OCI-LY7 (cell line): Measurements from ENCODE around the gene TBC1D17. TPM values are rescaled to one million over a fixed set of nuclear protein-coding genes. Genes with fewer than 3 reads are reported as not detected.

ENCODE experiments used
- BruUV-seq: library from RNA; stranded (reverse); fragments of 400-500 nt; replicated peaks from 2 replicates; lab custom pipeline; 2021; lab: Mats Ljungman, UMichigan
- CTCF ChIA-PET: fragments of 300-600 bp; sonication (Branson Sonifier 250); formaldehyde crosslinking; loops from one replicate; lab custom pipeline; 2022; ENCODE audit warnings: antibody characterized with exemption; ENCODE audit not compliant: unreplicated experiment; lab: Charles Lee
- POLR2A ChIA-PET: fragments of 300-600 bp; sonication (Branson Sonifier 250); formaldehyde crosslinking; loops from one replicate; lab custom pipeline; 2022; ENCODE audit warnings: antibody characterized with exemption; lab: Charles Lee
- DNase-seq: peaks from one replicate; pipeline ENCODE4 v3.0.0-alpha.2; 2015; ENCODE audit warnings: low spot score
- H2AFZ ChIP-seq: fragments of 200-600 bp; sonication (generic), shearing (Covaris generic); 2 replicates; pipeline ENCODE4 v1.6.1; 2014; ENCODE audit warnings: mild to moderate bottlenecking, antibody characterized with exemption, low read length, moderate library complexity
- H3K27ac ChIP-seq: fragments of 200-600 bp; sonication (generic); 2 replicates; pipeline ENCODE4 v1.5.1; 2014; ENCODE audit warnings: mixed run types, low read depth, mild to moderate bottlenecking, moderate library complexity, low read length, inconsistent platforms; ENCODE audit not compliant: poor library complexity, severe bottlenecking
- H3K36me3 ChIP-seq: fragments of 200-600 bp; sonication (generic); 2 replicates; pipeline ENCODE4 v1.6.1; 2014; ENCODE audit warnings: mild to moderate bottlenecking, antibody characterized with exemption, low read length, moderate library complexity, mixed read lengths; ENCODE audit not compliant: insufficient read depth
- H3K4me1 ChIP-seq: fragments of 200-600 bp; sonication (generic); 2 replicates; pipeline ENCODE4 v1.5.1; 2014; ENCODE audit warnings: mild to moderate bottlenecking, low read length; ENCODE audit not compliant: insufficient read depth, poor library complexity, severe bottlenecking
- H3K4me2 ChIP-seq: fragments of 200-600 bp; sonication (generic); 2 replicates; pipeline ENCODE4 v1.6.1; 2014; ENCODE audit warnings: mild to moderate bottlenecking, low read length
- H3K4me3 ChIP-seq: fragments of 200-600 bp; sonication (generic); 2 replicates; pipeline ENCODE4 v1.5.1; 2014; ENCODE audit warnings: mild to moderate bottlenecking, low read depth, low read length; ENCODE audit not compliant: poor library complexity, severe bottlenecking
- H3K79me2 ChIP-seq: fragments of 200-600 bp; sonication (generic); 2 replicates; pipeline ENCODE4 v1.6.1; 2016; ENCODE audit warnings: low read depth, mild to moderate bottlenecking, low read length, moderate library complexity, mixed read lengths; ENCODE audit not compliant: insufficient read depth
- H3K9me2 ChIP-seq: fragments of 200-600 bp; sonication (generic); 2 replicates; pipeline ENCODE4 v1.6.1; 2016; ENCODE audit warnings: mild to moderate bottlenecking, low read length, mixed read lengths; ENCODE audit not compliant: insufficient read depth
- H3K9me3 ChIP-seq: fragments of 200-600 bp; sonication (generic); 2 replicates; pipeline ENCODE4 v1.6.1; 2014; ENCODE audit warnings: mild to moderate bottlenecking, mixed run types, low read length, mixed read lengths
- H4K20me1 ChIP-seq: fragments of 200-600 bp; sonication (generic); 2 replicates; pipeline ENCODE4 v1.6.1; 2014; ENCODE audit warnings: mild to moderate bottlenecking, antibody characterized with exemption, low read length, moderate library complexity, mixed read lengths; ENCODE audit not compliant: insufficient read depth
- EZH2phosphoT487 ChIP-seq: fragments of 200-600 bp; sonication (generic); IDR thresholded peaks from 2 replicates; pipeline ENCODE4 v1.6.1; 2018; ENCODE audit warnings: low read depth, borderline replicate concordance, mild to moderate bottlenecking, mixed run types, antibody characterized with exemption, low read length, moderate library complexity, mixed read lengths
- intact Hi-C: fragments of 100-400 bp; cut with micrococcal nuclease; formaldehyde crosslinking; loops from one replicate; pipeline ENCODE4 v1.10.0; 2022; ENCODE audit not compliant: unreplicated experiment
- total RNA-seq, 2 experiments: library from RNA; depleted of rRNA in 1 of 2; stranded (reverse); fragments of >200 nt in 1 of 2; shearing (Covaris generic) in 1 of 2; gene quantifications; 2 replicates each; pipeline ENCODE4 v1.2.3, GENCODE V29; 2014 to 2022
- TF ChIP-seq, protein P1 (sequence below): fragments of 200-600 bp; sonication (generic); conservative IDR thresholded peaks from 2 replicates; pipeline ENCODE4 v1.5.1; 2014; ENCODE audit warnings: mild to moderate bottlenecking, antibody characterized with exemption, low read length, moderate library complexity, mixed read lengths

TBC1D17 gene
- total RNA-seq, 2 experiments from 2014 or later = 8.0 to 24.0 TPM

DNA sequence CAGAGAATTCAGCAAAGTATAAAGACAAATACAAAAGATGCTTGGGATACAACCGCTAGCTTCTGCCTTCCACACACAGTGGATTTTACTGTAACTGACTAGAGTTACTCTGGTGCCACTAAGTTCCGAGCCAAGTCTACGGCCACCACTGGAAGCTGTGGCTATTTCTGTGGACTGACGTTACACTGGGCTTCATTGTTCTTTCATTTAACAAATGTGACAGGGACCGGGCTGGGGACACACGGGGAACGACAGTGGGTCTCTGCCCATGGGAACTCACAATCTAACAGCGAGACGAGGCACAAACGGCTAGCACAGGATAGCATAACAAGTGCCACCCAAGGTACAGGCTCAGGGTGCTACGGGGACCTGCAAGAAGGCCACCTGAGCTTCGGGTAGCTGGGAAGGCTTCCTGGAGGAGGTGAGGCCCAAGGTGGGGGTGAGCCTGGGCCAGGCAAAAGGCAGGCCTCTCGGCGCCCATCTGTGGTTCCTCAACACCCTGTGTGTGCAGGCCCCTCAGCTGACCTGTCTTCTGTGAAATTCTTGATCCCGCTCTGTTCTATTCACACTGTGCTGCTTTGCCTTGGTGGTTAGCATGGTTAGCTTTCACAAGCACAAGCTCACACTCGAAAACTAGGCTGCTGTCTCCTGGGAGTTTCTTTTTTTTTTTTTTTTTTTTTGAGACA, 29.5 kb downstream of the TBC1D17 start:
- H2AFZ ChIP-seq = no peak overlapping the region
- peaks cover 63% of the 10 kb centered on the region for H3K36me3 ChIP-seq
- H3K27ac ChIP-seq = peak overlapping the region; percentile 12
- H3K79me2 ChIP-seq = peaks cover 13% of the 10 kb centered on the region; the same call in 1 of the 2 replicates
- TF ChIP-seq, protein P1, sequence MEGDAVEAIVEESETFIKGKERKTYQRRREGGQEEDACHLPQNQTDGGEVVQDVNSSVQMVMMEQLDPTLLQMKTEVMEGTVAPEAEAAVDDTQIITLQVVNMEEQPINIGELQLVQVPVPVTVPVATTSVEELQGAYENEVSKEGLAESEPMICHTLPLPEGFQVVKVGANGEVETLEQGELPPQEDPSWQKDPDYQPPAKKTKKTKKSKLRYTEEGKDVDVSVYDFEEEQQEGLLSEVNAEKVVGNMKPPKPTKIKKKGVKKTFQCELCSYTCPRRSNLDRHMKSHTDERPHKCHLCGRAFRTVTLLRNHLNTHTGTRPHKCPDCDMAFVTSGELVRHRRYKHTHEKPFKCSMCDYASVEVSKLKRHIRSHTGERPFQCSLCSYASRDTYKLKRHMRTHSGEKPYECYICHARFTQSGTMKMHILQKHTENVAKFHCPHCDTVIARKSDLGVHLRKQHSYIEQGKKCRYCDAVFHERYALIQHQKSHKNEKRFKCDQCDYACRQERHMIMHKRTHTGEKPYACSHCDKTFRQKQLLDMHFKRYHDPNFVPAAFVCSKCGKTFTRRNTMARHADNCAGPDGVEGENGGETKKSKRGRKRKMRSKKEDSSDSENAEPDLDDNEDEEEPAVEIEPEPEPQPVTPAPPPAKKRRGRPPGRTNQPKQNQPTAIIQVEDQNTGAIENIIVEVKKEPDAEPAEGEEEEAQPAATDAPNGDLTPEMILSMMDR = no peak
- TF ChIP-seq EZH2phosphoT487 = no peak
- no peak overlapping the region for H3K4me3 ChIP-seq
- H3K9me2 ChIP-seq = no peaks in the 10 kb centered on the region
- CTCF ChIA-PET = no interaction called here
- no peak for DNase-seq
- POLR2A ChIA-PET = interaction anchor here (1.3 kb wide), 1 partner anchor 23 kb away, joined by 3 read pairs; the partner anchor contains the start of gene NUP62
- peaks cover 10% of the 10 kb centered on the region; the same call in 1 of the 2 replicates for H4K20me1 ChIP-seq
- peak overlapping the region; percentile 9; the same call in 1 of the 2 replicates for H3K4me2 ChIP-seq
- peaks cover 51% of the 10 kb centered on the region for H3K4me1 ChIP-seq
- TSS peak; percentile 78 for BruUV-seq
- intact Hi-C loops = no loop called here
- no peaks in the 10 kb centered on the region for H3K9me3 ChIP-seq

DNA sequence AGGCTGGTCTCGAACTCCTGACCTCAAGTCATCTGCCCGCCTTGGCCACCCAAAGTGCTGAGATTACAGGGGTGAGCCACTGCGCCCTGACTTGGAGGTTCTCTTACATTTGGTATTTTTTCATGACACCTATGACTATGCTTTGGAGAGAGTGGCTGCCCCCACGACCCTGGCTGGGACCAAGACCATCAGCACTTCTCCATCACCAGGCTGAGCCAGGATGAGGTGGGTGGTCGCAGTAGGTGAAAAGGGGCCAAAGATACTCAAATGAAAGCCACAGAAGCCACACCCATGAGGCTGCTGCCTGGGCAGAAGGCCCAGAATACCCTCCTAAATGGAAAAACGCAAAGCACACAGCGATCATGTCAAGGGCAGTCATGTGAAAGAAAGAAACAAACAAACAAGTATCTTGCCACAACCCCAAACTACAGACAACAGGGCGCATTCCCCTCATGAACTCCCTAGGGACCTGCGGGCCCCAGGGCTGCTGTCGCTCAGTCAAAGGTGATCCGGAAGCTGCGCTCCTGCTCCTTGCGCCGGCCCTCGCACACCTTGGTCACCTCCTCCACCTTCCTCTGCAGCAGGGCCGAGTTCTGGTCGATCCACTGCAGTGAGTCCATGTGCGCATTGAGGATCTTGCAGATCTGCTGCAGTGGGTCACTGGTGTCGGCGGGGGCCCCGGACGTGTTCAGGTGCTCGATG, 30.4 kb downstream of the TBC1D17 start:
- TF ChIP-seq, protein P1 = no peak
- TF ChIP-seq EZH2phosphoT487 = no peak
- Histone ChIP-seq H3K9me2 (no peaks in the 10 kb centered on the region), H3K4me3 (no peak overlapping the region), H3K9me3 (no peaks in the 10 kb centered on the region), H3K4me1 (peaks cover 52% of the 10 kb centered on the region), H3K27ac (no peak overlapping the region), H2AFZ (no peak overlapping the region), H3K36me3 (peaks cover 71% of the 10 kb centered on the region), H4K20me1 (peaks cover 10% of the 10 kb centered on the region; the same call in 1 of the 2 replicates), H3K79me2 (peaks cover 13% of the 10 kb centered on the region; the same call in 1 of the 2 replicates), H3K4me2 (no peak overlapping the region)
- intact Hi-C loops = no loop called here
- CTCF ChIA-PET = no interaction called here
- POLR2A ChIA-PET = interaction anchor here (1.3 kb wide), 1 partner anchor 22 kb away, joined by 3 read pairs; the partner anchor contains the start of gene NUP62
- BruUV-seq = no TSS peak
- DNase-seq = no peak
